GM12878 (cell line): ENCODE results near the gene HIVEP2. TPM values are rescaled to one million over a fixed set of nuclear protein-coding genes. Genes with fewer than 3 reads are reported as not detected.

ENCODE experiments used
- ATAC-seq: fragments of 200-7000 bp; cut with Tn5 transposase; 3 replicates; pipeline ENCODE4 v1.9.1; 2020; ENCODE audit warnings: mild to moderate bottlenecking, moderate library complexity
- BruUV-seq: library from RNA; stranded (reverse); fragments of 400-500 nt; replicated peaks from 2 replicates; lab custom pipeline; 2021; lab: Mats Ljungman, UMichigan
- CTCF ChIA-PET: fragments of 300-600 bp; sonication (Branson Sonifier 250); formaldehyde crosslinking; extraction: SDS; loops from one replicate; lab custom pipeline; 2021; ENCODE audit warnings: inconsistent platforms; lab: Yijun Ruan, JAX
- POLR2A ChIA-PET: fragments of 350-600 bp; formaldehyde crosslinking; extraction: SDS; loops from one replicate; lab custom pipeline; 2021; ENCODE audit warnings: inconsistent platforms; lab: Charles Lee
- RAD21 ChIA-PET: fragments of 300-600 bp; sonication (Branson Sonifier 250); formaldehyde crosslinking; loops from one replicate; lab custom pipeline; 2023; ENCODE audit warnings: antibody characterized with exemption; ENCODE audit not compliant: unreplicated experiment; lab: Charles Lee
- SMC1A ChIA-PET: fragments of 300-600 bp; sonication (Branson Sonifier 250); formaldehyde crosslinking; loops from one replicate; lab custom pipeline; 2023; ENCODE audit not compliant: unreplicated experiment, uncharacterized antibody; lab: Charles Lee
- DNase-seq: peaks from one replicate; pipeline ENCODE4 v3.0.0-alpha.2; 2011; ENCODE audit warnings: low read depth, low spot score
- FAIRE-seq: peaks from 3 replicates; lab custom pipeline; 2011; peaks lifted over from hg19 to GRCh38; lab: Jason Lieb, UNC
- H2AFZ ChIP-seq: 2 replicates; pipeline ENCODE4 v1.6.0; 2011; ENCODE audit warnings: low read depth, low read length, control low read depth; ENCODE audit not compliant: control insufficient read depth
- H3K27ac ChIP-seq: 2 replicates; pipeline ENCODE4 v1.5.1; 2011; ENCODE audit warnings: control low read depth; ENCODE audit not compliant: control insufficient read depth, insufficient read depth
- H3K27me3 ChIP-seq, 2 experiments: replicated peaks in 1 of 2; 2 replicates each; pipeline versions ENCODE4 v1.6.0 to v1.6.1; 2011; ENCODE audit warnings: low read length in 1 of 2; ENCODE audit not compliant: control insufficient read depth in 2 of 2, insufficient read depth in 2 of 2
- H3K36me3 ChIP-seq, 2 experiments: 2 replicates each; pipeline ENCODE4 v1.5.1; 2011; ENCODE audit warnings: low read length in 1 of 2; ENCODE audit not compliant: control insufficient read depth in 2 of 2, insufficient read depth in 2 of 2
- H3K4me1 ChIP-seq: 2 replicates; pipeline ENCODE4 v1.6.1; 2011; ENCODE audit warnings: mild to moderate bottlenecking, low read length, moderate library complexity, mixed read lengths; ENCODE audit not compliant: control insufficient read depth, insufficient read depth
- H3K4me2 ChIP-seq: 2 replicates; pipeline ENCODE4 v1.6.0; 2011; ENCODE audit warnings: control low read depth; ENCODE audit not compliant: control insufficient read depth, insufficient read depth
- H3K4me3 ChIP-seq: fragments of 200-600 bp; sonication (generic); 2 replicates; pipeline ENCODE4 v1.5.1; 2016
- H3K79me2 ChIP-seq: 2 replicates; pipeline ENCODE4 v1.6.0; 2011; ENCODE audit warnings: low read length; ENCODE audit not compliant: control insufficient read depth, insufficient read depth
- H3K9ac ChIP-seq: 2 replicates; pipeline ENCODE4 v1.8.0; 2011; ENCODE audit warnings: low read length, control low read depth, mixed read lengths; ENCODE audit not compliant: control insufficient read depth, insufficient read depth
- H3K9me3 ChIP-seq: replicated peaks from 3 replicates; pipeline ENCODE4 v1.5.1; 2011; ENCODE audit warnings: mild to moderate bottlenecking, low read length; ENCODE audit not compliant: control insufficient read depth, insufficient read depth
- H4K20me1 ChIP-seq: 2 replicates; pipeline ENCODE4 v1.6.0; 2011; ENCODE audit not compliant: control insufficient read depth, insufficient read depth
- ATF7 ChIP-seq: fragments of 450-650 bp; IDR thresholded peaks from 2 replicates; pipeline ENCODE4 v1.6.1; 2016; ENCODE audit warnings: low read depth, mild to moderate bottlenecking
- CREM ChIP-seq: IDR thresholded peaks from 2 replicates; pipeline ENCODE4 v1.6.1; 2014; ENCODE audit warnings: antibody characterized with exemption, low read depth
- IRF4 ChIP-seq: IDR thresholded peaks from 2 replicates; pipeline ENCODE4 v1.6.1; 2011; ENCODE audit warnings: low read depth, low read length
- MEF2B ChIP-seq: fragments of 450-650 bp; IDR thresholded peaks from 2 replicates; pipeline ENCODE4 v1.6.1; 2018; ENCODE audit warnings: mild to moderate bottlenecking, moderate library complexity; ENCODE audit not compliant: partially characterized antibody, poor library complexity, severe bottlenecking
- NBN ChIP-seq: fragments of 450-650 bp; IDR thresholded peaks from 2 replicates; pipeline ENCODE4 v1.6.1; 2016
- NFIC ChIP-seq: IDR thresholded peaks from 2 replicates; pipeline ENCODE4 v1.6.1; 2012; ENCODE audit warnings: low read depth, mild to moderate bottlenecking, inconsistent platforms, low read length, moderate library complexity
- PAX5 ChIP-seq: IDR thresholded peaks from 2 replicates; pipeline ENCODE4 v1.6.1; 2011; ENCODE audit warnings: low read depth, low read length, borderline replicate concordance
- PML ChIP-seq: IDR thresholded peaks from 2 replicates; pipeline ENCODE4 v1.6.1; 2012; ENCODE audit warnings: low read length, inconsistent platforms
- SREBF2 ChIP-seq: IDR thresholded peaks from 2 replicates; pipeline ENCODE4 v1.6.1; 2012; ENCODE audit warnings: mild to moderate bottlenecking, low read length
- SUPT20H ChIP-seq: IDR thresholded peaks from 2 replicates; pipeline ENCODE4 v1.6.1; 2011; ENCODE audit warnings: low read depth, mild to moderate bottlenecking, low read length, moderate library complexity, borderline replicate concordance; ENCODE audit not compliant: control insufficient read depth
- ZNF207 ChIP-seq: fragments of 450-650 bp; IDR thresholded peaks from 2 replicates; pipeline ENCODE4 v1.6.1; 2014; ENCODE audit warnings: antibody characterized with exemption, mild to moderate bottlenecking, borderline replicate concordance
- ZNF24 ChIP-seq: fragments of 450-650 bp; IDR thresholded peaks from 2 replicates; pipeline ENCODE4 v1.6.1; 2017; ENCODE audit warnings: antibody characterized with exemption, mild to moderate bottlenecking
- in situ Hi-C: fragments of 300-500 bp; cut with MboI; formaldehyde crosslinking; loops from 9 replicates; pipeline ENCODE4 v1.14.3; 2018; ENCODE audit warnings: mixed read lengths
- intact Hi-C: fragments of 100-400 bp; cut with micrococcal nuclease; formaldehyde crosslinking; loops from one replicate; pipeline ENCODE4 v1.14.2; 2022; ENCODE audit not compliant: unreplicated experiment
- polyA plus RNA-seq, 11 experiments: library from polyadenylated mRNA; depleted of rRNA in 4 of 11; unstranded in 6 of 11; stranded (reverse) in 5 of 11; fragments of >200 nt; fragmentation: Nextera tagmentation in 4 of 11; fragmentation: Illumina TruSeq in 1 of 11; extraction: Ambion mirVana in 4 of 11; extraction: Trizol in 1 of 11; gene quantifications; 1 replicate in 1 of 11; 2 replicates in 10 of 11; pipeline versions ENCODE4 v1.2.1 to v1.2.3, GENCODE V29; 2011 to 2016; ENCODE audit warnings: inconsistent platforms in 2 of 11, missing spikeins in 2 of 11, low read depth in 1 of 11
- total RNA-seq, 4 experiments: library from RNA; depleted of rRNA in 3 of 4; stranded (reverse); fragments of >200 nt in 3 of 4; fragmentation: Illumina TruSeq in 1 of 4; extraction: Trizol in 1 of 4; gene quantifications; 2 replicates each; pipeline versions ENCODE4 v1.2.1 to v1.2.3, GENCODE V29; 2013 to 2021
- TF ChIP-seq, protein P1 (sequence below): fragments of 450-650 bp; IDR thresholded peaks from 2 replicates; pipeline ENCODE4 v1.6.1; 2017; ENCODE audit warnings: mild to moderate bottlenecking, moderate library complexity
- TF ChIP-seq, protein P2 (sequence below): fragments of 450-650 bp; IDR thresholded peaks from 2 replicates; pipeline ENCODE4 v1.6.1; 2017; ENCODE audit warnings: borderline replicate concordance

HIVEP2 gene
- total and polyA plus RNA-seq, 10 of the 15 experiments (the other 5 are each of a cell fraction or from before 2014, with no cell fraction given): 1.2 to 15.7 (median 10.2) TPM

DNA sequence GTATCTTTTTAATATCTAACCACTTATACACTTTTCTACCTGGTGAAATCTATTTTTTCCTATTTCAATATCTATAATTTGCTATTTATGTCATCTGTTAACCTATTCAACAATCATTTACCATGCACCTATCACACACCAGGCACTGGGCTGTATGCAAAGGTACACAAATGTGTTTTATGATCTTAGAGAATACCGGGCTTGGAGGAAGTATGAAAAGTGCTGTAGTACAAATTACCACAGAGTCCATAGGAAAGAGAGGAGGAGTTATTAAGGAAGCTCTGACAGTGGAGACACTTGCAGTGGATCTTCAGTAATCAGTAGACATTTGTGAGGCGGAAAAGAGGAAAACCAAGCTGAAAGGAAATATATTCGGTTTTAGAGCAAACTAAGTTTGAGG, 96.0 kb downstream of the HIVEP2 start (continued):
- no peak for TF ChIP-seq PML
- no peak for TF ChIP-seq PAX5
- TF ChIP-seq IRF4: no peak

DNA sequence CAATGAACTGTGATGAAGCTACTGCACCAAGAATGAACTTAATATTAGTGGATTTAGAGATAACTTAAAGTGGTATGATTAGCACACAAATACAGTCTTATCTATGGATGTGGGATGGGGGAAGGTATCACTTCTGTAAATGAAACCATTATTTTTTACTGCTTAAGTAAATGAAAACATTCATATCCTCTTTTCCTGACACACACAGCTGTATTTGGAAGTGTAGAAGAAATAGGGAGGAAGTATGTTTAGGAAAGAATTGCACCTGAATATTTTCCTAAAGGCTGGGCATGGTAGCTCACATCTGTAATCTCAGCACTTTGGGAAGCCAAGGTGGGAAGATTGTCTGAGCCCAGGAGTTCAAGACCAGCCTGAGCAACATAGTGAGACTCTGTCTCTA, 96.8 kb downstream of the HIVEP2 start:
- H3K9me3 ChIP-seq: no peaks in the 10 kb centered on the region
- RAD21 ChIA-PET: interaction anchor here (0.8 to 17.8 kb wide), 12 partner anchors 9 to 101 kb away, joined by 3 to 374 read pairs (median 4); no protein-coding TSS in a partner anchor
- no peaks in the 10 kb centered on the region for H4K20me1 ChIP-seq
- no peak overlapping the region for H3K4me3 ChIP-seq
- H3K36me3 ChIP-seq: no peaks in the 10 kb centered on the region; a peak in 1 of 4 replicates
- in situ Hi-C loops (loop anchor here (5.0 kb wide), 1 partner anchor 94 kb away; no protein-coding TSS in a partner anchor), intact Hi-C loops (no loop called here)
- CTCF ChIA-PET: interaction anchor here (0.9 to 2.4 kb wide), 7 partner anchors 9 to 165 kb away, joined by 3 to 9 read pairs (median 3); no protein-coding TSS in a partner anchor
- peak overlapping the region; percentile 98 for H3K27ac ChIP-seq
- ATAC-seq (peak; percentile 2; the same call in 1 of the 3 replicates), DNase-seq (no peak), FAIRE-seq (no peak)
- H3K9ac ChIP-seq: no peak overlapping the region
- no peak overlapping the region for H3K4me2 ChIP-seq
- POLR2A ChIA-PET: interaction anchor here (0.9 to 2.2 kb wide), 9 partner anchors 9 to 152 kb away, joined by 3 to 10 read pairs (median 4); no protein-coding TSS in a partner anchor
- no TSS peak for BruUV-seq
- SMC1A ChIA-PET: interaction anchor here (0.8 to 16.2 kb wide), 21 partner anchors 9 to 101 kb away, joined by 3 to 287 read pairs (median 4); no protein-coding TSS in a partner anchor
- H3K27me3 ChIP-seq: no peaks in the 10 kb centered on the region
- peaks cover 94% of the 10 kb centered on the region for H3K79me2 ChIP-seq
- H2AFZ ChIP-seq: no peak overlapping the region
- H3K4me1 ChIP-seq: peaks cover 92% of the 10 kb centered on the region
- TF ChIP-seq, protein P1, sequence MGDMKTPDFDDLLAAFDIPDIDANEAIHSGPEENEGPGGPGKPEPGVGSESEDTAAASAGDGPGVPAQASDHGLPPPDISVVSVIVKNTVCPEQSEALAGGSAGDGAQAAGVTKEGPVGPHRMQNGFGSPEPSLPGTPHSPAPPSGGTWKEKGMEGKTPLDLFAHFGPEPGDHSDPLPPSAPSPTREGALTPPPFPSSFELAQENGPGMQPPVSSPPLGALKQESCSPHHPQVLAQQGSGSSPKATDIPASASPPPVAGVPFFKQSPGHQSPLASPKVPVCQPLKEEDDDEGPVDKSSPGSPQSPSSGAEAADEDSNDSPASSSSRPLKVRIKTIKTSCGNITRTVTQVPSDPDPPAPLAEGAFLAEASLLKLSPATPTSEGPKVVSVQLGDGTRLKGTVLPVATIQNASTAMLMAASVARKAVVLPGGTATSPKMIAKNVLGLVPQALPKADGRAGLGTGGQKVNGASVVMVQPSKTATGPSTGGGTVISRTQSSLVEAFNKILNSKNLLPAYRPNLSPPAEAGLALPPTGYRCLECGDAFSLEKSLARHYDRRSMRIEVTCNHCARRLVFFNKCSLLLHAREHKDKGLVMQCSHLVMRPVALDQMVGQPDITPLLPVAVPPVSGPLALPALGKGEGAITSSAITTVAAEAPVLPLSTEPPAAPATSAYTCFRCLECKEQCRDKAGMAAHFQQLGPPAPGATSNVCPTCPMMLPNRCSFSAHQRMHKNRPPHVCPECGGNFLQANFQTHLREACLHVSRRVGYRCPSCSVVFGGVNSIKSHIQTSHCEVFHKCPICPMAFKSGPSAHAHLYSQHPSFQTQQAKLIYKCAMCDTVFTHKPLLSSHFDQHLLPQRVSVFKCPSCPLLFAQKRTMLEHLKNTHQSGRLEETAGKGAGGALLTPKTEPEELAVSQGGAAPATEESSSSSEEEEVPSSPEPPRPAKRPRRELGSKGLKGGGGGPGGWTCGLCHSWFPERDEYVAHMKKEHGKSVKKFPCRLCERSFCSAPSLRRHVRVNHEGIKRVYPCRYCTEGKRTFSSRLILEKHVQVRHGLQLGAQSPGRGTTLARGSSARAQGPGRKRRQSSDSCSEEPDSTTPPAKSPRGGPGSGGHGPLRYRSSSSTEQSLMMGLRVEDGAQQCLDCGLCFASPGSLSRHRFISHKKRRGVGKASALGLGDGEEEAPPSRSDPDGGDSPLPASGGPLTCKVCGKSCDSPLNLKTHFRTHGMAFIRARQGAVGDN: peak; percentile 45; the same call in 1 of the 2 replicates
- peak; percentile 52; the same call in 1 of the 2 replicates for TF ChIP-seq ZNF24
- 0 out of 2 replicates have a peak, but pooled peaks have one; percentile 24 for TF ChIP-seq NBN
- no peak for TF ChIP-seq SUPT20H
- TF ChIP-seq NFIC: peak; percentile 64
- TF ChIP-seq, protein P2, sequence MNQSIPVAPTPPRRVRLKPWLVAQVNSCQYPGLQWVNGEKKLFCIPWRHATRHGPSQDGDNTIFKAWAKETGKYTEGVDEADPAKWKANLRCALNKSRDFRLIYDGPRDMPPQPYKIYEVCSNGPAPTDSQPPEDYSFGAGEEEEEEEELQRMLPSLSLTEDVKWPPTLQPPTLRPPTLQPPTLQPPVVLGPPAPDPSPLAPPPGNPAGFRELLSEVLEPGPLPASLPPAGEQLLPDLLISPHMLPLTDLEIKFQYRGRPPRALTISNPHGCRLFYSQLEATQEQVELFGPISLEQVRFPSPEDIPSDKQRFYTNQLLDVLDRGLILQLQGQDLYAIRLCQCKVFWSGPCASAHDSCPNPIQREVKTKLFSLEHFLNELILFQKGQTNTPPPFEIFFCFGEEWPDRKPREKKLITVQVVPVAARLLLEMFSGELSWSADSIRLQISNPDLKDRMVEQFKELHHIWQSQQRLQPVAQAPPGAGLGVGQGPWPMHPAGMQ: no peak
- peak; percentile 45; the same call in 1 of the 2 replicates for TF ChIP-seq ATF7
- TF ChIP-seq CREM: peak; percentile 34; the same call in 1 of the 2 replicates
- TF ChIP-seq MEF2B: peak; percentile 54
- no peak for TF ChIP-seq SREBF2
- no peak for TF ChIP-seq ZNF207
